ENCODE measurements around the gene AIP.

- TF ChIP-seq CTCF (IDR thresholded peaks at IDR 0.05) = no peak
- no peak for TF ChIP-seq POLR2A (IDR thresholded peaks at IDR 0.05)
Measured at GRCh38 chr11:67482275-67482826, 475 bp upstream of the AIP start.
